HG03378 (cell line): Measurements from ENCODE around the gene FGF14.

Source experiments
- ATAC-seq: cut with Tn5 transposase; IDR thresholded peaks from one replicate; pipeline ENCODE4 v1.9.1; 2021; ENCODE audit warnings: mild to moderate bottlenecking, moderate library complexity; ENCODE audit not compliant: unreplicated experiment

The FGF14 gene

DNA sequence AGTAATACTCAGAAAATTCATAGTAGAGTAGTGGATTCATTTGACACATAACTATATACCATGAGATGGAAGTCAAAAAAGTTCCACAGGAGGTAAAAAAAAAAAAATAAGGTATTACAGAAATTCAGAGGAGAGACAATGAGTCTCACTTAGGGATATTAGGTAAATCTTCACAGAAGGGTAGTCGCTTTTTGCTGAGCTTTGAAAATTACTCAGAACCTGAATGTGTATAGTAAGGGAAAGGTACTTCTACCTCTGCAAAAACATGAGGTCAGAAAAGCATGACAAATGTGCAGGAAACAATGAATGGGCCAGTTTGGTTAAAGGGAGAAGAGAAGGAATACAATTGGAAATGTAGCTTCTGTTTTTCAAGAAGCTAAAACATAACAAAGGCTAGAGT, 698.8 kb downstream of the FGF14 start:
- no peak for ATAC-seq

DNA sequence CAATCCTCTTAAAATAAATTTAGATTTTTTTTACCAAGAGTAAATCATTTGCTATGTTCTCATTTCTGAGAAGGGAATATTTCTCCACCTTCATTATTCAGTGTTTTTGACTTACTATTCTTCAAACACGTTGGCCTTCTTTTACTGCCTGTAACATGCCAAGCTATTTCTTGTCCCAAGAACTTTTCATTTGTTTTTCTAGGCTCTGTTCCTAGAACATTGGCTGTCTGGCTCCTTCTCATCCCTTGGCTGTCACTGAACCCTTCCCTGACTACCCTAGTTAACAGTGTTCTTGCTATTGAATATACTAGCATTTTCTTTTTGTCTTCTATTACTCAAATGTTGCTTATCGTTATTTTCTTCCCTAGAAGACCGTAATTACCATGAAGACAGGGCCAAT, 701.2 kb downstream of the FGF14 start:
- ATAC-seq, result no peak

DNA sequence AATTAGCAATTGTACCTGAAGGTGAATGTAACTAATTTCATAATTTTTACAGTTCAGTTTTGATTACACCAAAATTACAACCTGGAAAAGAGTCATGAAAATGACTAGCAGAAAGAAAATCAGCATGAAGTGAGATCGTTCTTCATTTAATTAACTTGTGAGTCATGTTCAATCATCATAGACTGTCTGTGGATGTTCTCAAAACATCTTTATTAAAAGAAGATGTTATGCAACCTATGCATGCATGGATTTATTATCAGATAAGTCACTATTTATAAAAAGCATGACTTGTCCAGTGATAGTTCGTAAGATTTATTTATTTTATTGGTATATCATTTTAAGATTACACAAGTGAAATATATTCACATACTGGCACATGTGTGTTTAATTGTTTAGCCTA, 703.4 kb downstream of the FGF14 start:
- no peak for ATAC-seq

DNA sequence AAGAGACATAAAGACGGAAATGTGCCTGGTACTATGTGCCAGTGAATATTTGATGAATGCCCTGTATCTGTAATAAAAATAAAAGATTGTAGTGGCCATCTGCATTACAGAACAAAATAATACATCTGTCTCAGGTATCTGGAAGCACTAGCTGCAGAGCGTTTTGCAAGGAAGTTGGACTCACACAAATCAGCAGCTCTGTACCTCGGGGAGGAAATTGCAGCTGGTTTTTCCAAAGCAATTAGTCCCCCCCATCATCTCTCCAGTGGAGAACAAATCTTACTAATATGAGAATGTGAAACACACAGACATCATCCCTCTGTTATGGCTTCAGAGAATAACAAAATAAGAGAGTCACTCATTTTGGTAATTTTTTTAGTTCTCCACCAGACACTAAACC, 704.1 kb downstream of the FGF14 start:
- ATAC-seq, result no peak

GRCh38 chr13:101695870-101696516, 705.9 kb downstream of the FGF14 start:
- no peak for ATAC-seq

- ATAC-seq, result no peak
Observed at GRCh38 chr13:101691341-101691860, 710.4 kb downstream of the FGF14 start.

DNA sequence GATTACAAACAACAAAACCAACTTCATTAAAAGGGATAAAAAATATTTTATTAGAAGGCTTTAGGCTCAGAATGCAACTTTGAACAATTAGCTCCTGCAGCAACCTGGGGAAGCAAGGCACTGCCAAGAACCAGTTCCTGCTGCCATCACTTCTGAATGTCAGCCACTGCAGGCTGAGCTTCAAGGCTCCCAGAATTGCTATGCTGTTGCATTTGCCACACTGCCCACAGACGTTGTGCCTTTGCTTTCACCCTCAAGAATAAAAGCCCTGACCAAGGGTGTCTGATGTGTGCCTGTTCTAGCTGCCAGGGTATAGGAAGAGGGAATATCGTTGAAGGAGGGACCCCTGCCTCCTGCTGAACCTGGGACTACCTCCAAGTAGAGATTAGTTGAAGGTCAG, 711.0 kb downstream of the FGF14 start:
- no peak for ATAC-seq

DNA sequence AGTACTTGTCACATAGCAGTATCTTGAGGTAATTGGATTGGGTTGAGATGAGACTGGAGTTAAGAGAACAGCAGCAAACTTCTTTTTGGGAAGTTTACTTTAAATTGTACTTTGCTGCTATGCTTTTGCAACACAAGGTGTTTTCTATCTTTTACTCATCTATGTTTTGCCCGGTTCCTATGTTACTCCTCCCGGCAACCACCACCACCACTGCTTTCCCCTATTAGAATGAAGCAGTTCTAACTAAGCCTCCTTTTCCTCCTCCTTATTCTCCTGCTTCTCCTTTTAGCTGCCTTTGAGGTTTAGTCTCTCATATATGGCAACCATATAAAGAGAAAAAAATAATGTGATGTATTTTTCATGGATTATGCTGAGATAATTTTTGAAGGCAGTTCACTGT, 715.8 kb downstream of the FGF14 start:
- no peak for ATAC-seq

GRCh38 chr13:101681834-101682233, 720.0 kb downstream of the FGF14 start:
- no peak for ATAC-seq

- ATAC-seq, result no peak
Observed at GRCh38 chr13:101673360-101674105, 728.3 kb downstream of the FGF14 start.

GRCh38 chr13:101661839-101662238, 740.0 kb downstream of the FGF14 start:
- ATAC-seq, result no peak
